GM21619 (cell line): ENCODE data around the gene ETFA.
A peak's percentile ranks its signal among the peaks of the same experiment; 100 is the strongest.

ENCODE experiments used
- ATAC-seq: cut with Tn5 transposase; IDR thresholded peaks from one replicate; pipeline ENCODE4 v1.9.1; 2021; ENCODE audit not compliant: unreplicated experiment

The ETFA gene

DNA sequence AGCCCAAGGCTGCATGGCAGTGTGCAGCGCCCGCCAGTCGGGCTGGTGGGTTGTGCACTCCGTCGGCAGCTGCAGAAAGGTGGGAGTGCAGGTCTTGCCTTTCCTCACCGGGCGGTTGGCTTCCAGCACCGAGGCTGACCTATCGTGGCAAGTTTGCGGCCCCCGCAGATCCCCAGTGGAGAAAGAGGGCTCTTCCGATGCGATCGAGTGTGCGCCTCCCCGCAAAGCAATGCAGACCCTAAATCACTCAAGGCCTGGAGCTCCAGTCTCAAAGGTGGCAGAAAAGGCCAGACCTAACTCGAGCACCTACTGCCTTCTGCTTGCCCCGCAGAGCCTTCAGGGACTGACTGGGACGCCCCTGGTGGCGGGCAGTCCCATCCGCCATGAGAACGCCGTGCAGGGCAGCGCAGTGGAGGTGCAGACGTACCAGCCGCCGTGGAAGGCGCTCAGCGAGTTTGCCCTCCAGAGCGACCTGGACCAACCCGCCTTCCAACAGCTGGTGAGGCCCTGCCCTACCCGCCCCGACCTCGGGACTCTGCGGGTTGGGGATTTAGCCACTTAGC lies 29.6 kb upstream of the ETFA start:
- no peak for ATAC-seq

DNA sequence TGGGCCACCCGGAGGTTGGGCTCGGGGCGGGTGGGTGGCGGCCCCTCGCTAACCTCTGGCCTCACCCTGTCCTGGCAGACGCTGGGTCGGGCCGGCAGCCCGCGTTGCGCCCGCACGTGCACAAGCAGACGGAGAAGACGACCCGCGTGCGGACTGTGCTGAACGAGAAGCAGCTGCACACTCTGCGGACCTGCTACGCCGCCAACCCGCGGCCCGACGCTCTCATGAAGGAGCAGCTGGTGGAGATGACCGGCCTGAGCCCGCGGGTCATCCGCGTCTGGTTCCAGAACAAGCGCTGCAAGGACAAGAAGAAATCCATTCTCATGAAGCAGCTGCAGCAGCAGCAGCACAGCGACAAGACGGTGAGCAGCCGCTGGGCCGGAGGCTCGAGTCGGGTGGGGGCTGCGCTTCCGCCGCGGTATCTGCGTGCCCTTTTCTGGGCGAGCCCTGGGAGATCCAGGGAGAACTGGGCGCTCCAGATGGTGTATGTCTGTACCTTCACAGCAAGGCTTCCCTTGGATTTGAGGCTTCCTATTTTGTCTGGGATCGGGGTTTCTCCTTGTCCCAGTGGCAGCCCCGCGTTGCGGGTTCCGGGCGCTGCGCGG lies 29.0 kb upstream of the ETFA start:
- ATAC-seq = no peak

DNA sequence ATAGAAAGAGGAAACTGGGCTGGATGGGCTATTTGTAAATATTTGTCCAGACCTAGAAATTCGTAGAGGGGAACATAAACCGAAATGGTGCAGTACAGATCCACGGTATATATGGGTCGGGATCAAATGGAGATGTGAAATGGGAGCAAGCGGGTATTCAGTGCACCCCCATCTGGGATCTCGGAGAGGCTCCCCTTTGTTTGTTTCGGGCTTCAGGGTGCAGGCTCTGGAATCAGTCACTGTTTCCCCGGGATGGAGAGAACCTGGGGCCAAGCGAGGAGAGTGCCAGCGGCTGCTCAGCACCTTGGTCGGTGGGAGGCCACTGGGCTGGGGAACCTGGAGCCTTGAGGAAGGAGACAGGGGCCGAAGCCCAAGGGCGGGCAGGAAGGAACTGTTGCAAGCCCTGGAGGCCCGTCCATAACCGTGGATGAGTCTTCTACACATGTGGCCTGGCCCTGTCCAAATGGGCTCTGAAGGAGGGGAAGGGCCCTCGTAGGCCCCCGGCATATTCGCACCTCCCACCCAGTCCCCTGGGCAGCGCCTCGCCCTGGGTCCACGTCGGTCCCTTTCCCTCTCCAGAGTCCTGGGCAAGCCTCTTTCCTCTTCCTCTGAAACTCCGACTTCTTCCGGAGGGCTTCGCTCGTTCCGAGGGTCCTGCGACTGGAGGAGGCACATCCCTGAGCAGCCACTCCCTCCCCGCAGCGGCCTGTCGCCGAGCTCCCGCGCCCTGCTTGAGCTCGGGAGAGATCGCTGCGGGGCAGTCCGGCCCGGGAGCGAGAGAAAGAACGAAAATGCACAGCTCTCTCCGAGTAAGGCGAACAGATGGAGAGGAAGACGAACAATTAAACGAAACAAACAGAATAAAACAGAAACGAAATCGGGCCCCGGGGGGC lies 28.3 kb upstream of the ETFA start:
- ATAC-seq = no peak

DNA sequence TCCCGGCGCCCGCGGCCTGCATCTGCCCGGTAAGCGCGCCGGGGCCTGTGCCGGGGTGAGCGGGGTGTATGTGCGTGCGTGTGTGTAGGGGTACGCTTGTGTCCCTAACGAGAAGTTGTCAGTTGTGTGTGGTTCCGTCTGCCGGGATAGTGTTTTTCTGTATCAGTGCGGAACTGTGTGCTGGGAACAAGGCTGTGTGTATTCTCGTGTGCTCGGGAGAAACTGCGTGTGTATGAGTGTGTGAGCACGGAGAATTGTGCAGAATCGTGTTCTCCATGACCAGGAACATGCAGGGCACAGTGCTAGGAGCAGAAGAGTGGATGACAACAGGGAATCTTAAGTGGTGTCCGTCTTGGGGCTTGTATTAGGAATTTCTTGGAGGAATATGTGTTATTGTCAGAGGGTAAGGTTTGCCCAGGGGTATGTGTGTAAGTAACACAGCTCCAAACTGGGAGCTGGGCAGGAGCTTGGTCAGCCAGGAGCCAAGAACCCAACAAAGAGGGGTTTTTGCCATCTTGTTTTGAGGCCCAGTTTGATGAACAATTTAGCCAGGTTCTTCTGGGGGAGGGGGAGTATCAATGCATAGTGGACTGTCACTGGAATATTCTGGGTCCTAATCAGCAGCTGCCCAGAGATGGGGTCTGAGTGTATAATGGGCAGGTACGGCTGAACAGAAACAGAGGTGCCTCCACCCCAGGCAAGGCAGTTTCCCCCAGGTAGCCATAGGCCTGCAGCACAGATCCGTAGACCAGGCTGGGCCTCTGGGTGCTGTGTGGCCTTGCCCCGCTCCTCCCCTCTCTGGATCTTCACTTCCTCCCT lies 27.4 kb upstream of the ETFA start:
- ATAC-seq = no peak

DNA sequence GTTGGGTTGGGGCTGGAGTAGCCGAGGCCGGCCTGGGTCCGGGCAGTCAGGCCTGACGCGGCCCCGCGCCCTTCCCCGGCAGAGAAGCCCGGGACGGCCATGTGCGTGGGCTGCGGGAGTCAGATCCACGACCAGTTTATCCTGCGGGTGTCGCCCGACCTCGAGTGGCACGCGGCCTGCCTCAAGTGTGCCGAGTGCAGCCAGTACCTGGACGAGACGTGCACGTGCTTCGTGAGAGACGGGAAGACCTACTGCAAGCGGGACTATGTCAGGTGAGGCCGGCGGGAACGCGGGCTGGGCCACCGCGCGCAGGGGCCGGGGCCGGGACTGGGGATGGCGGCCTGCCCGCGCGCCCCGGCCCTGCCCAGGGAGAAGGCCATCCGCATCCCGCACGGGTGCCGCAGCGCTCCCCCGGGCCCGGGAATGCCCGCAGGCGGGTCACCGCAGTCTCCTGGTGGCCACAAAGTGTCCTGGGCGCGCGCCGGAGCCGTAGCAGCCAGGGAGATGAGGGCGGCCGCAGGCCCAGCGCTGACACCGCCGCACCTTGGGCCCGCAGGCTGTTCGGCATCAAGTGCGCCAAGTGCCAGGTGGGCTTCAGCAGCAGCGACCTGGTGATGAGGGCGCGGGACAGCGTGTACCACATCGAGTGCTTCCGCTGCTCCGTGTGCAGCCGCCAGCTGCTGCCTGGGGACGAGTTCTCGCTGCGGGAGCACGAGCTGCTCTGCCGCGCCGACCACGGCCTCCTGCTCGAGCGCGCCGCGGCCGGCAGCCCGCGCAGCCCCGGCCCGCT lies 26.6 kb upstream of the ETFA start:
- ATAC-seq = no peak

DNA sequence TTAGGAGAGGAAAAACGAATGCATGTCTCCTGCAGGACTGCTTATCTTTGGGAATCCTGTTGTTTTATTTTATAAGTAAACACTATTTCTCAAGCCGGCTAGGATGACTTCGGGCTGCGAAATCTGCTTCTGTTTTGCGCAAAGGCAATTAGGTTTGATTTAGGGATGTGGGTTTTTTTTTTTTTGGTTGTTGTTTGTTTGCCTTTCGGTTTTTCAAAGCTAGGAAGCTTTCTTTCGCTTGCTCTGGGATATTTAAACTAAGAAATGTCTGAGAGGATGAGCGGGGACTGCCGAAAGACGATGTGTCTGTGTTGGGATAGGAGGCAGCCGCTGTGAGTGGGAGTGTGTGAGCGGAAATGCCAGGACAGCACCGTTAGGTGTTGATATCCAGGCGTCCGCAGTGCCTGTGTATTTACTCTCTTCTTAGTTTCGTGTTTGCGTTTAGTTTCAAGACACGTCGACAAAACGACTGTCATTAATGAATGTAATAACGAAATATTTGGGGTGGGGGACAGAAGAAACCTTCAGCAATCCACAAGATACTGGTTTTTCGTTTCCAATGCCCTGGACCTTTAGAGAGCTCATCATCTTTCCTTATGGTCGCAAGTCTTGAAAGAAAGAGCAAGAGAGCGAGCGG lies 25.9 kb upstream of the ETFA start:
- ATAC-seq = no peak

DNA sequence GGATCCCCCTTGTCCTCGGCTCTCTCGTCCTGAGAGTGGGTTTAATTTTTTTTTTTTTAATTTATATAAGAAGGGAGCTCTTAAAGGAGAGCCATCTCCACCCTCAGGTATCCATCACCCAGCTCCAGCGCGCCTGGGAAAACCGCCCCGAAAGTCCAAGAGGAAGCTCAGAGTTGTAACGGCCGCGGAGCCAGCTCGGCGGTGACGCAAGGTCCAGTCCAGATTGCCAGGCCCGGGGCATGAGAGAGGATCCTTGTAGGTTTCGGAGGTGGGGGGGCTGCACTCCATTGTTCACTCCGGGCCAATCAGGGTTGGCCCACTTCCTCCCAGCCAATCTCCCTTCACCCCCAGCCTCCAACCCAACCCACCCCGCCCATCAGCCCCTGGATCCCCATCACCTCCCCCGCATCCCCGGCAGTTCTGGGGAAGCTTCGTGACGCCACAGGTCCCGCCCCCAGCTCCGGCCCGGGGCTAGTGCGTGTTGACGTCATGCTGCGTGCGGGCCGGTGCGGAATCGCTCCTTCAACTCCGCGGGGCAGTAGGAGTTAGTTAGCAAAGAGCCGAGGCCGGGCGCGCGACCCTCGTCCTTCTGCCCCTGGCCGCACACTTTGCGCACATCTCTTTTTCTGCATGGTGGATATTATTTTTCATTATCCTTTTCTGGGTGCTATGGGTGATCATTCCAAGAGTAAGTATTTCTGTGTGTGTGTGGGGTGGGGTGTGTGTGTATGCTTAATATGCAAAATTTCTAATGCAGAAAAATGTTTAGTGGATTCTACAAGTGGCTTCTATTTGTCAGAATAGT lies 25.2 kb upstream of the ETFA start, which contains the start of gene ISL2:
Gene ISL2, plus strand, starts transcription at position 520 of the 805 bp plus-strand sequence. Its CDS starts 111 bp downstream, at position 631.
- ATAC-seq = peak; percentile 39

DNA sequence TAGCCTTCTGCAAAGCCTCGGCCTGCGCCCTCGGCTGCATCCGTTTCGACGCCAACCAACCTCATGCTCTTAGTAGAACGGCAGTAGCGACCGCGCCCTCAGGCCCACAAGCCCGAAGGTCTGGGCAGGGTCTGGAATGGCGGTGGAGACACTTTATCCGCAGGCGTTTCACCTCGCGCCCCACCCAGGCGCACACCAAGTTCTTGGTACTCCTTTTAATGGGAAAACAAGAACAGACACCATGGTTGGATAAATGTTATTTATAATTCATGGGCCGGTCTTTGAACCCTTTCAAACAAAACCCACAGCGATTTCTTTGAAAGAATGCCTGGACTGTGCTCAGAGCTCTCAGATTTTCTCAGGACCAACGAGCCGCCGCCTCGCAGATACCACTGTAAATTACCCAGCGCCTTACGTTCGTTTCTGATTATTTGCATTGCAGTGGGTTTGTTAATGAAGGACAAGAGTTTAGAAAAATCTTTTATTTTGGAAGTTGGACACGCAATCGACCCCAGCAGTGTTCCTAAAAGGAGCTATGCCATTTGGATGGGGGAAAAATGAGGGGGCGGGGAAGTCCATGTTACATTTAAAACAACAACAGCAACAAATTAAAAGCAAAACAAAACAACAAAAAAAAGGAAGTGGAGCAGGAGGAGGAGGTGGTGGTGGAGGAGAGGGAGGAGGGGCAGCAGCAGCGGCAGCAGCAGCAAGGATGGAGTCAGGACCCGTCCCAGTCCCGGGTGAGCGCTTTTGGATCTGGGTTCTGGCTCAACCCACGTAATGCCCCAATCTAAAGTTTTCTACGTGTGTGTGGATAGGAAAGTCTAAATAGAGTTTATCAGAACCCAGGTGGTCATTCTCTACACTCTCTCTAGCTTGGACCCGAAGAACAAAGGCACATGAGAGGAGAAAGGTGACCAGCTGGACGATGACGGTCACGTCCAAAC lies 24.3 kb upstream of the ETFA start:
- no peak for ATAC-seq

DNA sequence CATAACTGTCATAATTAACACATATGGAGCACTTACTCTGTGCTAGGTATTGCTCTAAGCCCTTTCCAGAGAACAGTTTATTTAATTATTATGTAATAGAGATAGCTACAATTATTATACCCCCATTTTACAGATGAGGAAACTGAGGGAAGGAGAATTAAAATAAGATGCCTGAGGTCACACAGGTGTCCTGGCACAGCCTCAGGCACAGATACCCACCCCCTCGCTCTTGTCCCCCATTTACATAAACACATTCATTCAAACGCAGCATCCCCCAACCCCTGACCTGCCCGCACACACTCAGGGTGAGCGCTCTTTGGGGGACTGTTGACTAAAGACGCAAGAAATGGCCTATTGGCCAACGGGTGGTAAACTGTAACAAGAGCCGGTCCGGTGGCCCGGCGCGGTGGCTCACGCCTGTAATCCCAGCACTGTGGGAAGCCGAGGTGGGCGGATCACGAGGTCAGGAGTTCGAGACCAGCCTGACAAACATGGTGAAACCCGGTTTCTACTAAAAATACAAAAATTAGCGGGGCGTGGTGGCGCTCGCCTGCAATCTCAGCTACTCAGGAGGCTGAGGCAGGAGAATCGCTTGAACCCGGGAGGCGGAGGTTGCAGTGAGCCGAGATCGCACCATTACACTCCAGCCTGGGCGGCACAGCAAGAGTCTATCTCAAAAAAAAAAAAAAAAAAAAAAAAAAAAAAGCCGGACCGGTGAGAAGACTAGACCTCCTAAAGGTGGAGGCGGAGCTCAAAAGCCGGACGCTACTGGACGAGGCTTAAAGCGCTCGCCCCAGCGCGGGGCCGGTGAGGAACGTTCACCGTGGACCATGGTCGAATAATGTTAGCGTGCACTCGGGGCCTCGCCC lies 23.4 kb upstream of the ETFA start:
- ATAC-seq = no peak

DNA sequence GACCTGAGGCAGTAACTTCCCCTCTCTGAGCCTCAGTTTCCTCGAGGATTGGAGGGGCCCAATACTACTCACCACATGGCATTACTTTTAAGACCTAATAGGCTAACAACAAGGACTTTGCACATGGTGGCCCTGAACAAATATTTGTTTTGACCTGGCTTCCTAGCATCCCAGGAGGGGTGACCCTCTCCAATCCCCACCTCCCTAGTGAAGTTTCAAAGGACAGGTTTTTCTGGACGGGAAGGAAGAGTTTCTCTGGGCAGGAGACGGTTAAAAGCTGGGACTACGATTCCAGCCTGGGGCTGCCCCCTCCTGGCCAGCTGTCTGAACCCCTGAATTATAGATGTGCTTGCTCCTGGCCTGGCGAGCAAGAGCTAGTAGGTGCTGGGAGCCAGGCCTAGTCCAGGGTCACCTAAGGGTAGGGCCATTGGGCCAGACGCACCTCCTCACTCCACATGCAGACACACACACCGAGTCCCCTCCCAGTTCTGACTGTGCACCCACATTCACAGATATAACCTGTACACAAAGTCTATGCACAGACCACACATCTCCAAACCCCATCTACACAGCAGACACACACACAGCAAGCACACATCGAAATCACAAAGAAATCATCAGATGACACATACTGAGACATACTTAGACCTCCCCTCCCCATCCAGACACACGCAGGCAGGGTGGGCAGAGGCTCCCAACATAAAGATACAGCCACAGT lies 22.6 kb upstream of the ETFA start:
- no peak for ATAC-seq

DNA sequence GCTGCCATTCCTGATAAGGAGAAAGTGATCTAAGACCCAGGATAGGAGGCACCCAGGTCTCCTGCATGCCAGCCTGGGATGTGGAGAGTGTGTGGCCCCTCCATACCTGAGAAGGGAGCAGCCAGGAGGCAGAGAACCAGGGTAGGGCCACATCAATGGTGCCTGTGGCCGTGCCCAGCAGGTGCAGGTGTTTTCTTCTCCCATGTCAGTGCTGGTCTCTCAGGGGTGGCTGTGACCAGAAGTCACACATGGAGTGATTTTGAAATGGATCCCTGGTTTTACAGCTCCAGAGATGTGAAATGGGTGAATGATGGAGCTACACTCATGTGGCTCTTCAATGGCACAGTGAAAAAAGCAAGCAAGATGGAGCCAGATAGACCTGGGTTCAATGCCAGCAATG lies 22.0 kb upstream of the ETFA start:
- ATAC-seq = no peak

DNA sequence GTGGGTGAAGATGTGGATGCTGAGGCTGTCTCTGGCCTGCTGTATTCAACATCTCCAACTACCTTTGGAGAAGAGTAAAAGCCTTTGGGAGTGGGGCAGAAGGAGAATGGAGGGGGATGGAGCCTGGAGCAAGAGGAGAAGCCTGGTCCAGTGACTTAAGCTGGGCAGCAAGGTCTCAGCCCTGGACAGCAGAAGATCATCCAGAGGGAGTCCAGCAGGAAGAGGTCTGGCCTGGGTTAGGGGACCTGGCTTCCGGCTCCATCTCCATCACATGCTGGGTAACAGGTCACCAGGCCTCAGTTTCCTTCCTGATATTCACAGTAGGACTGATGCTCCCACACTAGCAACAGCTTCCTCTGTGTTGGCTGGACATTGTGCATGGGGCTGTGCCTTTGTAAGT lies 21.5 kb upstream of the ETFA start:
- ATAC-seq = no peak

DNA sequence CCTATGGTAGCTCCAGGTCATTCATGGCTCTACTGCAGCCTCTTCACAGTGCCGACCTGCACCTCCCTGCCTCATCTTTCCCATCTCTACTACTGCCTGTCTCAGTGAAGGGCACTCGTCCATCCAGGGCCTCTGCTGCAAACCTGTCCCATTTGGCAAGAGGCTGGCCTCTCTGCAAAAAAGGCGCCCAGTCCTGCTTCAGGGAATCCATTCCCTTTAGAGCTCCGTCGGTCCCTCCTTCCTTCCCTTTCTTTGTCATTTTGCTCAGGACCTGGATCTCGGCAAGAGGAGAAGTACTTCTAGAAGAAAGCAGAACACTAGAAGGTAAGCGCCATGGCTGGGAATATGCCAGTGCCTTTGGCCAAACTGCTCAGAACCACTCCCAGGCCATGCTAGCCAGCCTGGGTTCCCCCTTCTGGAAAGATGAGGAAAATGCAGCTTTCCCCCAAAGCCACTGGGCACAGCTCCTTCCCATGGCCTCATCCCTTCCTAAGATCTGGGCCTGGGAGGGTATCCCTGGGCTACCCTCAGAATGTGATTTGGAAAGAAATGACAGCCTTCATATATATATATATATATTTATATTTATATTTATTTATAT lies 18.9 kb upstream of the ETFA start:
- no peak for ATAC-seq

DNA sequence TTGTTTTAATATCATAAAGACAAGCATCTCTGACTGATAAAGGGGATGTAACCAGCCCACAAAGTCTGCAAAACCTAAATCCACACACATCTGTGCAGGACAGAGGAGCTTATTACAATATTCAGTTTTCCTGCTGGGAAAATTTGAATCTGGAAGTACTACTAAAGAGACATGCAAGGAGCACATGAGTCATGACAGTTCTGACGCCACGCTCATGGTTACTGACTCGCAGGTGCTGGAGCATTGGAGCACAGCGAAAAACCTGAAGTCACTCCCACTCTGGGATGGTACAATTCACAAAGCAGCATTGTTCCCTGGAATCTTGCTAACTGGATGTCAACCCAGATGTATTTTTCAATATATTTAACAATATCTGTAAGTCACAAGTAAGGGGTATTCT lies 17.7 kb upstream of the ETFA start:
- ATAC-seq = no peak

DNA sequence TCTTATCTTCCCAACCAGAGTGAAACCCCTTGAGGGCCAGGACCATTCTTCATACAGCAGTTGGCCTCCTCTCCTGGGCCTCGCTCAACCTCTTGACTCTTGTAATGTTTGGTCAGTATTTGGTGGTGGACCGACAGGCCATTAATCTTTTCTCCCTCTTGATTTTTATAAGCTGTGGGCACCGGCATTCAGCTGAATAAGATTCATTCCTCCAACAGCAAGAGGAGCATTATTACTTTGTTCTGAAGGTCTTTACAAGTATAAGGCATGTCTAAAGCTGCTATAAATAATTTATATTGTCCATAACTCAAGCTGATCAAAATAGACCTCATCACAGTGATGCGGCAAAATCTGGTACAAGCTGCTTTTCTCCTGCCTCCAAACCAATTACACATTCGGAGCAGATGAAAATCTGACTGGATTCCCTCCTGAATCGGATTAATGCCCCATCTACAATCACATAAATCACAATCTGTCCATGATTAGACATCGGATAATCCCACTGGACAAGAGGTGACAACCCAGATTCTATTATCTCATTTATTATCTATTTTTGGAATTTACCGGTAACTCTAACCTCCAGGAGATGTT lies 16.9 kb upstream of the ETFA start:
- no peak for ATAC-seq
